Measurements from ENCODE around the gene RTN3.
"Not testable (repeated sequence)": the region's sequence is repeated elsewhere in the genome, so short reads cannot be mapped to it uniquely, and the experiment has no call there.

Gene RTN3, protein sequence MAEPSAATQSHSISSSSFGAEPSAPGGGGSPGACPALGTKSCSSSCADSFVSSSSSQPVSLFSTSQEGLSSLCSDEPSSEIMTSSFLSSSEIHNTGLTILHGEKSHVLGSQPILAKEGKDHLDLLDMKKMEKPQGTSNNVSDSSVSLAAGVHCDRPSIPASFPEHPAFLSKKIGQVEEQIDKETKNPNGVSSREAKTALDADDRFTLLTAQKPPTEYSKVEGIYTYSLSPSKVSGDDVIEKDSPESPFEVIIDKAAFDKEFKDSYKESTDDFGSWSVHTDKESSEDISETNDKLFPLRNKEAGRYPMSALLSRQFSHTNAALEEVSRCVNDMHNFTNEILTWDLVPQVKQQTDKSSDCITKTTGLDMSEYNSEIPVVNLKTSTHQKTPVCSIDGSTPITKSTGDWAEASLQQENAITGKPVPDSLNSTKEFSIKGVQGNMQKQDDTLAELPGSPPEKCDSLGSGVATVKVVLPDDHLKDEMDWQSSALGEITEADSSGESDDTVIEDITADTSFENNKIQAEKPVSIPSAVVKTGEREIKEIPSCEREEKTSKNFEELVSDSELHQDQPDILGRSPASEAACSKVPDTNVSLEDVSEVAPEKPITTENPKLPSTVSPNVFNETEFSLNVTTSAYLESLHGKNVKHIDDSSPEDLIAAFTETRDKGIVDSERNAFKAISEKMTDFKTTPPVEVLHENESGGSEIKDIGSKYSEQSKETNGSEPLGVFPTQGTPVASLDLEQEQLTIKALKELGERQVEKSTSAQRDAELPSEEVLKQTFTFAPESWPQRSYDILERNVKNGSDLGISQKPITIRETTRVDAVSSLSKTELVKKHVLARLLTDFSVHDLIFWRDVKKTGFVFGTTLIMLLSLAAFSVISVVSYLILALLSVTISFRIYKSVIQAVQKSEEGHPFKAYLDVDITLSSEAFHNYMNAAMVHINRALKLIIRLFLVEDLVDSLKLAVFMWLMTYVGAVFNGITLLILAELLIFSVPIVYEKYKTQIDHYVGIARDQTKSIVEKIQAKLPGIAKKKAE

GRCh38 chr11:63681321-63682065 is at the start of gene RTN3:
Gene RTN3 (plus strand): TSS chr11:63681500. CDS start chr11:63681637, 137 bp downstream.
- DNase-seq = peak; percentile 98 to 99

- peak; percentile 73 to 76 for DNase-seq
Measured at GRCh38 chr11:63635762-63636465, 45.4 kb upstream of the RTN3 start.

DNA sequence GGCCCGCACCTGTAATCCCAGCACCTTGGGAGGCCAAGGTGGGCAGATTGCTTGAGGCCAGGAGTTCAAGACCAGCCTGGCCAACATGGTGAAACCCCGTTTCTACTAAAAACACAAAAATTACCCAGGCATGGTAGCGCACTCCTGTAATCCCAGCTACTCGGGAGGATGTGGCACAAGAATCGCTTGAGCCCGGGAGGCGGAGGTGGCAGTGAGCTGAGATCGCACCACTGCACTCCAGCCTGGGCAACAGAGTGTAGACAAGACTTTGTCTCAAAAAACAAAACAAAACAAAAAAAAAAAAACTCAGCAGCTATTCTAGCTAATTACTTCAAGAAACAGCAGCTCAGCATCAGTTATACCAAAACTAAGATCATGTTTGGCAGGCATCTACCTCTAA is 42.9 kb upstream of the RTN3 start:
- not testable (repeated sequence) for DNase-seq

DNA sequence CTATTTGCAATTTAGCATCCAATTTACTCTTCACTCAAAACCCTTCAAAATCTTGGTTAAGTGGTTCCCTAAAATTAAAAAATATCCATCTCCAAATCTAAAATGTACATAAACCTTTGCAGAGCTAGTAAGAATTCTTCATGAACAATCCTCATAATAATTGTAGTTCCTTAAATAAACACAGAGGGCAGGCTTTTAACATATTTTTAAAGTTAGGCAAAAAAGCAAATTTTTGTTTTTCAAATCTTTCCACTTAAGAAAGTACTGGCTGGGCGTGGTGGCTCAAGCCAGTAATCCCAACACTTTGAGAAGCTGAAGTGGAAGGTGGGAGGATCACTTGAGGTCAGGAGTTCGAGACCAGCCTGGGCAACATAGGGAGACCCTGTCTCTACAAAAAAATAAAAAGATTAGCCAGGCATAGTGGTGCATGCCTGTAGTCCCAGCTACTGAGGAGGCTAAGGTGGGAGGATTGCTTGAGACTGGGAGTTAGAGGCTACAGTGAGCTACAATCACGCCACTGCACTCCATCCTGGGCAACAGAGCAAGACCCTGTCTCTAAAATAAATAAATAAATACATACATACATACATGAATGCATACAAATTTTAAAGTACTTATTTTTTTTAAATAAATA is 42.0 kb upstream of the RTN3 start:
- DNase-seq = no peak

DNA sequence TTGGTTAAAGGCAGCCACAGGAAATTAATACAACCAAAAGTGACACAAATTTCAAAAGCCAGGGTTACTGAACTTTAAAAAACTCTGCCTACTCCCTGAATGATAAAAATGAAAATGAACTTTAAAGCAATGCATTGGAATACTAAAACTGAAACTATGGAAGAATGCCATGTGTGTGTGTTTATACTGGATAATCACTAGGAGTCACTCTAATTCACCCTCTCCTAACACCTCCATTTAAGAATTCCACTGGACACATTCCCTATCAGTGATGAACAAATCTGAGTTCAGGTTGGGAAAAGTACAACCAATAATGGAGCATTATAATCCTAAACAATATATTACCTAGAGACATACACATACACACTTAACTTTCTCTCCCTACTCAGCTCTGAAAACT is 39.6 kb upstream of the RTN3 start:
- DNase-seq = no peak

DNA sequence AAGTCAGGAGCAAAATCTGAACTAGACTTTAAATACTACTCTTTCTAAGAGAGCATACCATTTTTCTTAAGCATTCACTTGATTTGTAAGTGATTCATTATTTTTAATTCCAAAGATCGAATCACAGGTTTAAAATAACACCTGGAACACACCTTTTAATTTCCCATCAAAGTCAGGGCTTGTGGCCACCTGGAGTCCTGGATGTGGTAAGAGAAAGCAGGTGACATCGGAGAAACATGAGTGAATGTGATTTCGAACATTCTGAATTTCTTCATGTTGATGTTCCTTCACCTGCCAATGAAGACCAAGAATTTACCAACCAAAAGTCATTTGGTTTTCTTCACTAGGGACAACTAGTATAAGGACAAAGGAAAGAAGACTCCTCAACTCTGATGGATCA is 38.1 kb upstream of the RTN3 start:
- no peak for DNase-seq

- DNase-seq = no peak
Measured at GRCh38 chr11:63652671-63653070, 28.6 kb upstream of the RTN3 start.

- no peak for DNase-seq
Measured at GRCh38 chr11:63660972-63661371, 20.3 kb upstream of the RTN3 start.

- no peak for DNase-seq
Measured at GRCh38 chr11:63663809-63664208, 17.5 kb upstream of the RTN3 start.

GRCh38 chr11:63666874-63667273 is 14.4 kb upstream of the RTN3 start:
- no peak for DNase-seq

DNA sequence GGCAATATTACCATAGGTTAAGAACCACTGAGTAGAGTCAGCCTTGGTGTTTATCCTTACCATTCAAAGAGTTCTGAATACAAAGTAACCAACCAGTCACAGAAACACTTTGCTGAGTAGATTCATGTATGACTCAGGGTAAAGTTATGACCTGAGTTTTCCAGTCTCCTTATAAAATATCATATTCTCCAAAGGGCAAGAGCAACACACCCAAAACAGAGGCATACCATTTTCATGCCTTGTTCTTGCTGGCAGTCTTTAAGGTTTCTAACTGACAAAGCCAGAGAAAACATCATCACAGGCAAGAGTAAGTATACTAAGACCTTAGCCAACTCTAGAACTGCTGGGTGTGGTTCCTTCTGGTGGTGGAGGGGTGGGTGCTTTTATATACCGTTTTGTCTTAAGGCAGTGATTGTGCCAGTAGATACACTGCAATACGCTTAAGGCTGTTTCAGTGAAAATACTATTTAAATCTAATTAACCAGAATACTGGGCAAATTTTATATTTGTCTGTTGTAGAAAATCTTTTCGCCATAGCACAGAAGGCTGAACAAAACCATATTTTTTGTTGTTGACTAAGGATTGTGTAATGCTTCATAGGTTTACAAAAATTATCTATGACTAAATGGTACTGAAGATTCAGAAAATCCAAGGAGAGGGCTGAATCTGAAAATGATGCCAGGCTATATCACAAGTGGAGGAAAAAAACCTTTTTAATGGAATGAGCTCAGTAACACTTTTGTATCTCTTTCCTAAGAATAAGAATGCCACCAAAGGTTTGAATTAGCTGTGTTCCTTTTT is 13.1 kb upstream of the RTN3 start:
- DNase-seq = no peak

- DNase-seq = no peak
Measured at GRCh38 chr11:63670096-63670432, 11.2 kb upstream of the RTN3 start.

DNA sequence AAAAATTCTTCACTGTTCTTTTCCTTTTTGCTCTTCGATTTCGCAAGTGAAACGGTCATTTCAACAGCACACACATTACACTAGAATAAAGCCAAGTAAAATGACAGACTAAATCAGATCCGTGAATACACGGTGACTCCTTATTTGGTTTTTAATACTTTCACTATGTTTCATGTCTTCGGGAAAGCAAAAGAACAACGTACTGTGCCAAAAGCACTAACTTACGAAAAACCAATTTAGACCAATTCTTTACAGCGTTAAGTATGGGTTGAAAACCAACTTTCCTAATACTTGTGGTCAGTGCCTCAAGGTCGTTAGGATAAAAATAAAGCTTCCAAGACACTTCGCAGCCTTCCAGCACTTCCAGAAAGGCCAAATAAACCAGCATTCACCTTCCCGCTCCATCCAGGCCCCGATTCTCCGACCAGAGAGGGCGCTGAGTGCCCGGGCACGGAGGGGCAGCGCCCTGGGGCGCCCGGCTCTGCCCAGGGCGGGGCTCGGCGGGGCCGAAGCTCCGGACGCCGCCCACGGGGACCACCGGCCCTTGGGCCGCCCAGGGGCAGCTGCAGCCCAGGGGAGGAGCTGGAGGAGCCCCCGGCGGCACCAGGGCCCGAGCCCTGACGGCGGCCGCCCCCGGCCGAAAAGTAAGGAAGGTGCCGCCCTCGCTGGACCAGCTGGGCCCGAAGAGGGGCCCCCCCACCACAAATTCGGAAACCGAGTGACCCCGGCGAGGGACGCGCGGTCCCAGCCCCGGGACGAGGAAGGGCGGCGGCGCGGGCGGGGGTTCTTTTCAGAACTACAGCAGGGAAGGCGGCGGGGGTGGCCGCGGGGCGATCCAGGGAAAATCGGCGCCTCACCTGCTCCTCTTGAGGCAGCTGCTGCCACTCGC is 10.6 kb upstream of the RTN3 start:
- DNase-seq = peak; percentile 52 to 60

- peak; percentile 94 to 96 for DNase-seq
Measured at GRCh38 chr11:63671322-63672155, 9.8 kb upstream of the RTN3 start, which contains the start of gene ATL3. Gene ATL3 (minus strand): TSS chr11:63671376. CDS start chr11:63671335, 41 bp downstream.

DNA sequence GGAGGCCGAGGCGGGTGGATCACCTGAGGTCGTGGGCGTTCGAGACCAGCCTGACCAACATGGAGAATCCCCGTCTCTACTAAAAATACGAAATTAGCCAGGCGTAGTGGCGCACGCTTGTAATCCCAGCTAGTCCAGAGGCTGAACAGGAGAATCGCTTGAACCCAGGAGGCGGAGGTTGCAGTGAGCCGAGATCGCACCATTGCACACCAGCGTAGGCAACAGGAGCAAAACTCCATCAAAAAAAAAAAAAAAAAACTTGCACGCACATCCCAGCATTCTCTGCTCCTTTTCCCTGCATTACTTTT is 9.2 kb upstream of the RTN3 start:
- DNase-seq = no peak

DNA sequence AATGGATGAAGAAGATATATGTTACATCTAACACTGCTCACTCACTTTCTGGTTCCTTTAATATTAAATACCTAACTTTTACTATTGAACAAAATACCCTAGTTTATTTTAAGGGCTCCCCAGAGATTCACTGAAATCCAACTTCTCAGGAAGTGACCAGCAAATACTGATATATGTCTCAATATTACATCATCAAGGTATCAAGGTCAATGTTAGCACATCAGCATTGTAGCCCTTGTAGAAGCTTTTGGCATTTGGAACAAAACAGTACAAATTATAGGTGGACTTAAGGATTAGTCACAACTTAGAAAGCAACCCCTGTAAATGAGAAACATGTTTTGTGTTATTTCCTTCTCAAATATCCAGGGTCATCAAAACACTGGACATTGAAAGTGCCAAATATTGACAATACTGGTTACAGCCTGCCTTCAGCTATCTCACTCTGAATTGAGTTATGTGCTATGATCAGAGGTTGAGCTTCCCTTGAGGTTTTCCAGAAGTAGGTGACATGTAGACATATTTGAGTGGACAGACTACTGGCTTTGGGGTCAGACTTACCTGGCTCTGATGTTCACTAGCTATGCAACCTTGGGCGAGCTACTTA is 8.3 kb upstream of the RTN3 start:
- no peak for DNase-seq

DNA sequence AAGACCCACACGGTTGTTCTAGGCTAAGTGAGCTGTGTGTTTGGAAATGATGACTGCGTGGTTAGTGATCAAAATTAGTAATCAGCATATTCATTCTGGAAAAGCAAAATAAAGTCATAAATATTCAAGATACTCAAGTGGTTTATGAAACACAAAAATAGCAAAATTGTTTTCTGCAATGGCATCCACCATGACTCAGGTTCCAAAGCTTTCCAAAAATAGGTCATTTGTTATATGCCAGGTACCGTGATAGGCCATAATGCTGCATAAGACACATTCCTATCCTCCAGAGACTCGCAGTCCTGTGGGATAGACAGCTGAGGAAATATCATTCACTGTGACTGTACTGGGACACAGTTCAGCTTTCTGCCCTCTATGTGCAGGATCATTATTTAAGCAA is 7.7 kb upstream of the RTN3 start:
- DNase-seq = no peak

GRCh38 chr11:63680834-63681320 is 423 bp upstream of the RTN3 start:
- peak; percentile 41 to 48 for DNase-seq

All from activated T-cell treated with anti-CD3 and anti-CD28 coated beads, Interleukin-2, amount 50 U/mL, for 48 hours (primary cell).